K562 (cell line): ENCODE data around the gene KIZ. TPM values are rescaled to one million over a fixed set of nuclear protein-coding genes. Genes with fewer than 3 reads are reported as not detected.

ENCODE experiments used
- ATAC-seq: fragments of 200-7000 bp; cut with Tn5 transposase; 3 replicates; pipeline ENCODE4 v1.9.1; 2020; ENCODE audit warnings: moderate library complexity
- BruUV-seq: library from RNA; stranded (reverse); fragments of 400-500 nt; replicated peaks from 2 replicates; lab custom pipeline; 2021; lab: Mats Ljungman, UMichigan
- CTCF ChIA-PET: fragments of 300-600 bp; formaldehyde crosslinking; extraction: SDS; loops from one replicate; lab custom pipeline; 2021; ENCODE audit warnings: low intra/inter-chr PET ratio; lab: Yijun Ruan, JAX
- POLR2A ChIA-PET: fragments of 300-600, 350-650 bp; sonication (Branson Sonifier 250); formaldehyde crosslinking; extraction: SDS; loops from one replicate; lab custom pipeline; 2021; ENCODE audit warnings: antibody characterized with exemption, inconsistent platforms; lab: Yijun Ruan, JAX
- DNase-seq, 4 experiments: peaks; one replicate each; pipeline versions ENCODE4 v3.0.0 to v3.0.0-alpha.2; 2011 to 2018; ENCODE audit warnings: low spot score in 3 of 4, mixed read lengths in 3 of 4; ENCODE audit errors: extremely low read depth in 1 of 4
- FAIRE-seq: peaks from 2 replicates; lab custom pipeline; 2011; peaks lifted over from hg19 to GRCh38; lab: Jason Lieb, UNC
- H2AFZ ChIP-seq: 2 replicates; pipeline ENCODE4 v1.6.0; 2011; ENCODE audit warnings: low read depth, low read length, control low read depth, inconsistent platforms
- H3K27ac ChIP-seq: fragments of 200-600 bp; 3 replicates; pipeline ENCODE4 v1.8.0; 2011; ENCODE audit warnings: low read depth, mild to moderate bottlenecking, control low read depth, inconsistent platforms, low read length, moderate library complexity, mixed read lengths; ENCODE audit errors: extremely low read depth
- H3K27me3 ChIP-seq, 2 experiments: fragments of 300-600 bp in 1 of 2; 2 replicates in 1 of 2; 3 replicates in 1 of 2; pipeline versions ENCODE4 v1.6.0 to v1.8.0; 2011; ENCODE audit warnings: inconsistent platforms in 2 of 2, low read length in 2 of 2, mild to moderate bottlenecking in 1 of 2, mixed read lengths in 1 of 2, moderate library complexity in 1 of 2; ENCODE audit not compliant: control insufficient read depth in 2 of 2, insufficient read depth in 2 of 2
- H3K36me3 ChIP-seq: fragments of 300-600 bp; 3 replicates; pipeline ENCODE4 v1.8.0; 2011; ENCODE audit warnings: mild to moderate bottlenecking, low read length, inconsistent platforms; ENCODE audit not compliant: control insufficient read depth, insufficient read depth
- H3K4me1 ChIP-seq, 2 experiments: fragments of 200-600 bp in 1 of 2; replicated peaks in 1 of 2; 2 replicates in 1 of 2; 3 replicates in 1 of 2; pipeline versions ENCODE4 v1.5.1 to v1.8.0; 2011; ENCODE audit warnings: inconsistent platforms in 2 of 2, low read length in 2 of 2, mild to moderate bottlenecking in 1 of 2, mixed read lengths in 1 of 2, moderate library complexity in 1 of 2; ENCODE audit not compliant: control insufficient read depth in 2 of 2, insufficient read depth in 2 of 2
- H3K4me2 ChIP-seq: 2 replicates; pipeline ENCODE4 v1.6.1; 2011; ENCODE audit warnings: low read length, control low read depth, inconsistent platforms, mixed read lengths; ENCODE audit not compliant: insufficient read depth
- H3K4me3 ChIP-seq: fragments of 200-600 bp; sonication (generic), shearing (Covaris generic); 2 replicates; pipeline ENCODE4 v1.5.1; 2016; ENCODE audit warnings: control low read depth, inconsistent platforms
- H3K79me2 ChIP-seq: fragments of 200-600 bp; 3 replicates; pipeline ENCODE4 v1.8.0; 2011; ENCODE audit warnings: low read length, inconsistent platforms; ENCODE audit not compliant: control insufficient read depth, insufficient read depth
- H3K9ac ChIP-seq, 2 experiments: 2 replicates each; pipeline versions ENCODE4 v1.6.0 to v1.6.1; 2011; ENCODE audit warnings: low read depth in 2 of 2, low read length in 2 of 2, control low read depth in 1 of 2, inconsistent platforms in 1 of 2, mild to moderate bottlenecking in 1 of 2, mixed read lengths in 1 of 2; ENCODE audit not compliant: insufficient read depth in 1 of 2
- H3K9me1 ChIP-seq: one replicate; pipeline ENCODE4 v1.6.0; 2011; ENCODE audit warnings: inconsistent platforms, mild to moderate bottlenecking, low read length, moderate library complexity; ENCODE audit not compliant: control insufficient read depth, insufficient read depth
- H3K9me3 ChIP-seq: replicated peaks from 2 replicates; pipeline ENCODE4 v1.5.1; 2011; ENCODE audit warnings: low read depth, low read length, inconsistent platforms; ENCODE audit not compliant: control insufficient read depth, insufficient read depth
- H4K20me1 ChIP-seq: replicated peaks from 2 replicates; pipeline ENCODE4 v1.6.1; 2011; ENCODE audit warnings: low read length, inconsistent platforms, mixed read lengths; ENCODE audit not compliant: control insufficient read depth, insufficient read depth
- CCNT2 ChIP-seq: IDR thresholded peaks from 2 replicates; pipeline ENCODE4 v1.6.1; 2011; ENCODE audit warnings: borderline replicate concordance, low read depth, mild to moderate bottlenecking, moderate library complexity, mixed read lengths, low read length; ENCODE audit not compliant: insufficient read length; ENCODE audit errors: extremely low read depth
- DPF2 ChIP-seq: fragments of 450-650 bp; IDR thresholded peaks from 2 replicates; pipeline ENCODE4 v1.6.1; 2016
- GTF2F1 ChIP-seq: IDR thresholded peaks from 2 replicates; pipeline ENCODE4 v1.6.1; 2011; ENCODE audit warnings: low read depth, low read length, improper control_type of control experiment
- SMAD3 ChIP-seq: fragments of 450-650 bp; formaldehyde crosslinking; conservative IDR thresholded peaks from 2 replicates; pipeline ENCODE4 v1.4.0; 2020; ENCODE audit warnings: mild to moderate bottlenecking
- ZNF778 ChIP-seq: fragments of 450-650 bp; formaldehyde crosslinking; IDR thresholded peaks from 2 replicates; pipeline ENCODE4 v1.4.0; 2020; ENCODE audit warnings: mild to moderate bottlenecking, moderate library complexity
- WGBS: fragments of 100-300 bp; shearing (Covaris generic); methylation state at CpG from one replicate; pipeline ENCODE4 v1.1.6; 2016; ENCODE audit warnings: low coverage, mixed read lengths; ENCODE audit not compliant: insufficient coverage; ENCODE audit errors: missing lambda C conversion rate; 5-methylcytosine and 5-hydroxymethylcytosine counted together
- in situ Hi-C: fragments of 300-500 bp; cut with MboI; formaldehyde crosslinking; loops from 4 replicates; pipeline ENCODE4 v1.15.0; 2018; ENCODE audit warnings: inconsistent platforms, mixed read lengths
- intact Hi-C: fragments of 100-400 bp; cut with micrococcal nuclease; formaldehyde crosslinking; loops from 2 replicates; pipeline ENCODE4 v1.14.2; 2022
- polyA plus RNA-seq, 8 experiments: library from polyadenylated mRNA; depleted of rRNA in 4 of 8; stranded (reverse) in 5 of 8; unstranded in 3 of 8; fragments of >200 nt; fragmentation: Nextera tagmentation in 2 of 8; fragmentation: Illumina TruSeq in 1 of 8; extraction: Ambion mirVana in 2 of 8; extraction: Trizol in 1 of 8; gene quantifications; 2 replicates each; pipeline versions ENCODE4 v1.2.1 to v1.2.3, GENCODE V29; 2011 to 2014; ENCODE audit warnings: inconsistent platforms in 1 of 8, missing spikeins in 1 of 8
- total RNA-seq, 7 experiments: library from RNA; depleted of rRNA in 6 of 7; stranded (reverse); fragments of >200 nt in 6 of 7; fragmentation: Illumina TruSeq in 2 of 7; extraction: Trizol in 2 of 7; gene quantifications; 2 replicates each; pipeline versions ENCODE4 v1.2.1 to v1.2.3, GENCODE V29; 2011 to 2021; ENCODE audit warnings: low replicate concordance in 1 of 7
- TF ChIP-seq, protein P1 (sequence below): fragments of 450-650 bp; IDR thresholded peaks from 2 replicates; pipeline ENCODE4 v1.7.1; 2018; ENCODE audit warnings: mild to moderate bottlenecking, low read depth; ENCODE audit not compliant: partially characterized antibody
- TF ChIP-seq, protein P2 (sequence below): fragments of 450-650 bp; IDR thresholded peaks from 2 replicates; pipeline ENCODE4 v1.6.1; 2016
- TF ChIP-seq, protein P3 (sequence below): fragments of 200-400 bp; formaldehyde crosslinking; IDR thresholded peaks from 2 replicates; pipeline ENCODE4 v1.6.1; 2017; ENCODE audit warnings: mild to moderate bottlenecking, low read depth, low read length, moderate library complexity
- TF ChIP-seq, protein P4 (sequence below): sonication (generic); formaldehyde crosslinking; IDR thresholded peaks from 2 replicates; pipeline ENCODE4 v1.8.0; 2022; ENCODE audit warnings: missing genetic modification reagents, mild to moderate bottlenecking, borderline replicate concordance
- TF ChIP-seq, protein P5 (sequence below), 2 experiments: fragments of 450-650 bp in 1 of 2; sonication (generic) in 1 of 2; formaldehyde crosslinking; conservative IDR thresholded peaks; 2 replicates each; pipeline versions ENCODE4 v1.4.0 to v1.8.1; 2020 to 2022; ENCODE audit warnings: mild to moderate bottlenecking in 1 of 2, missing genetic modification reagents in 1 of 2

Gene KIZ
- total and polyA plus RNA-seq, 9 of the 15 experiments (the other 6 are each of a cell fraction or from before 2014, with no cell fraction given), result 4.9 to 21.1 (median 13.5) TPM

DNA sequence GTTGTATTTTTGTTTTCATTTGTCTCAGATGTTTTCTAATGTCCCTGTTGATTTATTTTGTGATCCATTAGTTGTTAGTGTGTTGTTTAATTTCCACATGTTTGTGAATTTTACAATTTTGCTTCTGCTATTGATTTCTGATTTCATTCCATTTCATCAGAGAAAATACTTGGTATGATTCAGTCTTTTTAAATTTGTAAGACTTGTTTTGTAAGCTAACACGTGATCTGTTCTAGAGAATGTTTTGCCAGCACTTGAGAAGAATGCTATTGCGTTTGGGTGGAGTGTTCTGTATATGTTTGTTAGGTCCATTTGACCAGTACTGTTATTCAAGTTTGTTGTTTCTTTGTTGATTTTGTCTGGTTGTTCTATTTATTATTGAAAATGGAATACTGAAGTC is 53.9 kb downstream of the KIZ start (continued):
- TF ChIP-seq, protein P1, sequence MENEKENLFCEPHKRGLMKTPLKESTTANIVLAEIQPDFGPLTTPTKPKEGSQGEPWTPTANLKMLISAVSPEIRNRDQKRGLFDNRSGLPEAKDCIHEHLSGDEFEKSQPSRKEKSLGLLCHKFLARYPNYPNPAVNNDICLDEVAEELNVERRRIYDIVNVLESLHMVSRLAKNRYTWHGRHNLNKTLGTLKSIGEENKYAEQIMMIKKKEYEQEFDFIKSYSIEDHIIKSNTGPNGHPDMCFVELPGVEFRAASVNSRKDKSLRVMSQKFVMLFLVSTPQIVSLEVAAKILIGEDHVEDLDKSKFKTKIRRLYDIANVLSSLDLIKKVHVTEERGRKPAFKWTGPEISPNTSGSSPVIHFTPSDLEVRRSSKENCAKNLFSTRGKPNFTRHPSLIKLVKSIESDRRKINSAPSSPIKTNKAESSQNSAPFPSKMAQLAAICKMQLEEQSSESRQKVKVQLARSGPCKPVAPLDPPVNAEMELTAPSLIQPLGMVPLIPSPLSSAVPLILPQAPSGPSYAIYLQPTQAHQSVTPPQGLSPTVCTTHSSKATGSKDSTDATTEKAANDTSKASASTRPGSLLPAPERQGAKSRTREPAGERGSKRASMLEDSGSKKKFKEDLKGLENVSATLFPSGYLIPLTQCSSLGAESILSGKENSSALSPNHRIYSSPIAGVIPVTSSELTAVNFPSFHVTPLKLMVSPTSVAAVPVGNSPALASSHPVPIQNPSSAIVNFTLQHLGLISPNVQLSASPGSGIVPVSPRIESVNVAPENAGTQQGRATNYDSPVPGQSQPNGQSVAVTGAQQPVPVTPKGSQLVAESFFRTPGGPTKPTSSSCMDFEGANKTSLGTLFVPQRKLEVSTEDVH, result no peak
- TF ChIP-seq, protein P2, sequence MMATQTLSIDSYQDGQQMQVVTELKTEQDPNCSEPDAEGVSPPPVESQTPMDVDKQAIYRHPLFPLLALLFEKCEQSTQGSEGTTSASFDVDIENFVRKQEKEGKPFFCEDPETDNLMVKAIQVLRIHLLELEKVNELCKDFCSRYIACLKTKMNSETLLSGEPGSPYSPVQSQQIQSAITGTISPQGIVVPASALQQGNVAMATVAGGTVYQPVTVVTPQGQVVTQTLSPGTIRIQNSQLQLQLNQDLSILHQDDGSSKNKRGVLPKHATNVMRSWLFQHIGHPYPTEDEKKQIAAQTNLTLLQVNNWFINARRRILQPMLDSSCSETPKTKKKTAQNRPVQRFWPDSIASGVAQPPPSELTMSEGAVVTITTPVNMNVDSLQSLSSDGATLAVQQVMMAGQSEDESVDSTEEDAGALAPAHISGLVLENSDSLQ, result no peak
- TF ChIP-seq, protein P3, sequence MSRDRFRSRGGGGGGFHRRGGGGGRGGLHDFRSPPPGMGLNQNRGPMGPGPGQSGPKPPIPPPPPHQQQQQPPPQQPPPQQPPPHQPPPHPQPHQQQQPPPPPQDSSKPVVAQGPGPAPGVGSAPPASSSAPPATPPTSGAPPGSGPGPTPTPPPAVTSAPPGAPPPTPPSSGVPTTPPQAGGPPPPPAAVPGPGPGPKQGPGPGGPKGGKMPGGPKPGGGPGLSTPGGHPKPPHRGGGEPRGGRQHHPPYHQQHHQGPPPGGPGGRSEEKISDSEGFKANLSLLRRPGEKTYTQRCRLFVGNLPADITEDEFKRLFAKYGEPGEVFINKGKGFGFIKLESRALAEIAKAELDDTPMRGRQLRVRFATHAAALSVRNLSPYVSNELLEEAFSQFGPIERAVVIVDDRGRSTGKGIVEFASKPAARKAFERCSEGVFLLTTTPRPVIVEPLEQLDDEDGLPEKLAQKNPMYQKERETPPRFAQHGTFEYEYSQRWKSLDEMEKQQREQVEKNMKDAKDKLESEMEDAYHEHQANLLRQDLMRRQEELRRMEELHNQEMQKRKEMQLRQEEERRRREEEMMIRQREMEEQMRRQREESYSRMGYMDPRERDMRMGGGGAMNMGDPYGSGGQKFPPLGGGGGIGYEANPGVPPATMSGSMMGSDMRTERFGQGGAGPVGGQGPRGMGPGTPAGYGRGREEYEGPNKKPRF, result no peak

DNA sequence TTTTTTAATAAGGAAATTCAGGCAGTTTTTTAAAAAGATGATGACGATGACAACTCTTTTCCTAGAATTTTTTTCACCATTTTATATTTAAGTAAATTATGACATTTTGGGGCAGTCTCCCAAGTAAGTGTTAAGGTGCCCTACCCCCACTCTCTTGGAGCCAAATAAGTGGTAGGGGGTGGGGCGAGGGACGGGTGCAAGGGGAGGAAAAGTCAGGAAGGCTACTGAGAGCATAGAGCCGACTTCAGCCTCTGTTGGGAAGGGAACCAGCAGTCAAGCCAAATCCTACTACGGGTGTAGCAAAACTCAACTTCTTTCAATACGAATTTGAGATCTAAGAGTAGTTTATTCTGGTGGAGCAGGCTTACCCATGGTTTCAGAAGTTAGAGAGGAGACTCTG is 54.4 kb downstream of the KIZ start:
- DNase-seq (no peak), ATAC-seq (no peak), FAIRE-seq (no peak)
- Histone ChIP-seq H4K20me1 (no peaks in the 10 kb centered on the region), H3K9me3 (no peaks in the 10 kb centered on the region), H3K4me2 (no peak overlapping the region), H3K27ac (no peak overlapping the region), H3K4me1 (no peaks in the 10 kb centered on the region; a peak in 1 of 5 replicates), H3K9ac (no peak overlapping the region), H3K36me3 (no peaks in the 10 kb centered on the region), H3K9me1 (no peaks in the 10 kb centered on the region), H3K27me3 (no peaks in the 10 kb centered on the region), H2AFZ (no peak overlapping the region), H3K4me3 (no peak overlapping the region), H3K79me2 (no peaks in the 10 kb centered on the region)
- WGBS, result 65% methylated on average over 6 of the region's 6 CpGs
- no TSS peak for BruUV-seq
- ChIA-PET POLR2A (no interaction called here), CTCF (no interaction called here)
- intact Hi-C loops, result no loop called here
- in situ Hi-C loops, result no loop called here
- TF ChIP-seq GTF2F1 (no peak), DPF2 (no peak), SMAD3 (no peak), CCNT2 (no peak), ZNF778 (CRISPR knock-in tag) (no peak)
- TF ChIP-seq, protein P4, sequence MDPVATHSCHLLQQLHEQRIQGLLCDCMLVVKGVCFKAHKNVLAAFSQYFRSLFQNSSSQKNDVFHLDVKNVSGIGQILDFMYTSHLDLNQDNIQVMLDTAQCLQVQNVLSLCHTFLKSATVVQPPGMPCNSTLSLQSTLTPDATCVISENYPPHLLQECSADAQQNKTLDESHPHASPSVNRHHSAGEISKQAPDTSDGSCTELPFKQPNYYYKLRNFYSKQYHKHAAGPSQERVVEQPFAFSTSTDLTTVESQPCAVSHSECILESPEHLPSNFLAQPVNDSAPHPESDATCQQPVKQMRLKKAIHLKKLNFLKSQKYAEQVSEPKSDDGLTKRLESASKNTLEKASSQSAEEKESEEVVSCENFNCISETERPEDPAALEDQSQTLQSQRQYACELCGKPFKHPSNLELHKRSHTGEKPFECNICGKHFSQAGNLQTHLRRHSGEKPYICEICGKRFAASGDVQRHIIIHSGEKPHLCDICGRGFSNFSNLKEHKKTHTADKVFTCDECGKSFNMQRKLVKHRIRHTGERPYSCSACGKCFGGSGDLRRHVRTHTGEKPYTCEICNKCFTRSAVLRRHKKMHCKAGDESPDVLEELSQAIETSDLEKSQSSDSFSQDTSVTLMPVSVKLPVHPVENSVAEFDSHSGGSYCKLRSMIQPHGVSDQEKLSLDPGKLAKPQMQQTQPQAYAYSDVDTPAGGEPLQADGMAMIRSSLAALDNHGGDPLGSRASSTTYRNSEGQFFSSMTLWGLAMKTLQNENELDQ (CRISPR knock-in tag), result no peak
- TF ChIP-seq, protein P5, sequence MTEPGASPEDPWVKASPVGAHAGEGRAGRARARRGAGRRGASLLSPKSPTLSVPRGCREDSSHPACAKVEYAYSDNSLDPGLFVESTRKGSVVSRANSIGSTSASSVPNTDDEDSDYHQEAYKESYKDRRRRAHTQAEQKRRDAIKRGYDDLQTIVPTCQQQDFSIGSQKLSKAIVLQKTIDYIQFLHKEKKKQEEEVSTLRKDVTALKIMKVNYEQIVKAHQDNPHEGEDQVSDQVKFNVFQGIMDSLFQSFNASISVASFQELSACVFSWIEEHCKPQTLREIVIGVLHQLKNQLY (CRISPR knock-in tag; conservative IDR thresholded peaks at IDR 0.05), result no peak
